HG03025 (cell line): ENCODE measurements around the gene SECTM1.

Experiments used
- ATAC-seq: cut with Tn5 transposase; IDR thresholded peaks from one replicate; pipeline ENCODE4 v1.9.1; 2021; ENCODE audit warnings: mild to moderate bottlenecking, moderate library complexity; ENCODE audit not compliant: unreplicated experiment, low FRiP score

Gene SECTM1

DNA sequence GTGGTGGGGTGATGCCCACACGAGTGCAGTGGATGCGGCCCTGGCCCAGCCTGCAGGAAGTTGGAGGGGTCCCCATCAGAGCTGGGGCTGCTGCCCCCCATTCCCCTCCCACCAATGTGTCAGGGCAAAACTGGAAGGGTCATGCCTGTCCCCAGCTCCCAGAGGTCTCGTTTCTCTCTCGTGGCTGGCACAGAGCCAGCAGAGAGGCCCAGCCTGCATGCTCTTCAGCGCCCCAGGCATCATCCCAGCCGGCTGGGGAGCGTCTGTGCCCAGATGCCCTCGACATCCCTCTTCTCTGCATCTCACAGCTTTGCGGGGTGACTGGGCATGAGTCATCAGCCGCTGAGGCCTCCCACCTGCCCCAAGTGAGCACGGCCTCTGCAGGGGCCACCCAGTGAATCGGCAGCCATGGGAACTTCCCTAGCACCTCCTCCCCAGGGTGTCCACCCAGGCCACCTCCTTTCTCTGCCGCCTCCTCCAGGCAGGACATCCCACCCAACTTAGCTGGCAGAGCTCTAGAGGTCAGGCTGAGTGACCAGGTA is 50.3 kb downstream of the SECTM1 start:
- no peak for ATAC-seq

DNA sequence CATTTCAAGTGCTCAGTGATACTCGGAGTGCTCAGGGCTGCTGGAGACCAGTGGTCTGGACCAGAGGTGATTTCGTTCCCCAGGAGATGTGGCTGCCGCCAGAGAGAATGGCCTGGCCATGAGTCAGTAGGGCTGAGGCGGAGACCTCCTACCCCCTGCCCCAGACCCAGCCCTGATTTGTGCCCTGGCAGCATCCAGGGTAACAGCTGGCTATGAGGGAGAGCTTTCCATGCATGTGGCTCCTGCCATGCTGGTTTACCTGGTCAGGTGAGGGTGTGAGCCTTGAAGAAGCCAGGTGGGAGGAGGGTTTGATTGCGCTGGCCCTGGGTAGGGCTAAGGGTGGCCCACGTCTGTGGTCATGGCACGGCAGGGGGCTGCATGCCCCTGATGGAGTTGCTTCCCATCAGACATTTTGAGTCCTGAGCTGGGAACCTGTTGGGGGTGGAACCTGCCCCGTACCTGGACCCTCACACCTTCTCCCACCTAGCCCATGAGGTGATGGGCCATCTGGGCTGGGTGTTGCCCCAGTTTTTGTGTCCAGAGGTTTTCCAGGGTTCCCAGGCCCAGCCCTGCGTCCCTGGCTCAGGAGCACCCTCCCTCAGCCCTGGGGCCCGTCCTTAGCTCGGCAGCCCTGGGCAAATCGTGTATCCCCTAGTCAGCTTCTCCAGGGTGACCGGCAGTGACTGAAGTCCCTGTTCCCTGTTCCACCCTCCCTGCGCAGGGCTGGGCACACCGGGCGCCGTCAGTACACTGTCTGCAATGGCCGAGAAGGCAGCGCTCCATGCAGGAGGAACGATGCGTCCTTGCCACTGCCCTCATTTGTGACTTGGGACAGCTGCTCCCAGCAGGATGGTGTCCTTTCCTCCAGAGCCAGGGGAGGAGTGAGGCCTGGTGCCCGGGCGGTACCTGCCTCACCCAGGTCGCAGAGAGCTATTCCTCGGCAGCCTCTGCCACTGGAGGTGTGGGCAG is 51.0 kb downstream of the SECTM1 start:
- ATAC-seq, result no peak

DNA sequence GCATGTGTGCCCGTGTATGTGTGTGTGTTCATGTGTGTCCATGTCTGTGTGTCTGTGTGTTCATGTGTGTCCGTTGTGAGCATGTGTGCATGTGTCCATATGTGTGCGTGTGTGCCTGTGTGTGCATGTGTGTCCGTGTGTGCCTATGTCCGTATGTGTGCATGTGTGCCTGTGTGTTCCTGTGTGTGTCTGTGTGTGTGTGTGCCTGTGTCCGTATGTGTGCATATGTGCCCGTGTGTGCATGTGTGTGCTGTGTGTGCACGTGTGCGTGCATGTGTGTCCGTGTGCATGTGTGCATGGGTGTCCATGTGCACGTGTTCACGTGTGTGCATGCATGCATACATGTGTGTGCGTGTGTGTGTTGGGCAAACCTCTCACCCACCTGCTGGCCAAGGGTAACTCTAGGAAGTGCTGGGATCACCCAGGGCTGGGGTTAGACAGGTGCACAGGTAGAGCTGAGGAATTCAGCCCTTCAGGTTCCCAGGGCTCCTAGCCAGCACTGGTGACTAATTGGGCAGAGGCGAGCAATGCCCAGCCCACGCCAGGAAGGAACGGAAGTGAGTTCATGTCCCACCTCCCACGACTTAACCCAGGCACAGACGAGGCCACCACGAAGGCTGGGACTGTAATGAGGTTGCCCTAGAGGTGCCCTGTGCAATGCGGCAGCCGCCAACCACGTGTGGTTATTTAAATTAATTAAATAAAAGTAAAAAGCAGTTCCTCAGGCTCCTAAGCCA is 51.9 kb downstream of the SECTM1 start:
- no peak for ATAC-seq

DNA sequence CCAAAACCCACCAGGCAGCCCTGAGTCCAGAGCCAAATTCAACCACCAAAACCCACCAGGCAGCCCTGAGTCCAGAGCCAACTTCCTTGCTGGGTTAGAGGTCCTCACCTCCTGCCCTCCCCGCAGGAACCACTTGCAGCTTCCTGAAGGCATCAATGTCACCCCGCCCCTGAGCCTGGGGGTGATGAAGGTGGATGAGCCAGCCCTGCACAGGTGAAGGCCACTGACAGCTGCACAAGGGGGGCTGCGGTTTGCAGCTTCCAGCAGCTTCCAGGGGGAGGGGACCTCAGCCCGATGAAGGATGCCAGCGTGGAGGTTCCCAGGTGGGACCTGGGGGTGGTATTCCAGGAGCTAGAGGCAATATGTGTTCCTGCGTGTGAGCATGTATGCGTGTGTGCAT is 52.5 kb downstream of the SECTM1 start:
- no peak for ATAC-seq

DNA sequence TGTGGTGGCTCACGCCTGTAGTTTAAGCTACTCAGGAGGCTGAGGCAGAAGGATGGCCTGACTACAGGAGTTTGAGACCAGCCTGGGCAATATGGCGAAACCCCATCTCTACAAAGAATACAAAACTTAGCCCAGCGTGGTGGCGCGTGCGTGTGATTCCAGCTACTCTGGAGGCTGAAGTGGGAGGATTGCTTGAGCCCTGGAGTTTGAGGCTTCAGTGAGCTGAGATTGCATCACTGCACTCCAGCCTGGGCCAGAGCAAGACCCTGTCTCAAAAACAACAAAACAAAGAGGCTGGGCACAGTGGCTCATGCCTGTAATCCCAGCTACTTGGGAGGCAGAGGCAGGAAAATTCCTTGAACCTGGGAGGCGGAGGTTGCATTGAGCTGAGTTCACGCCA is 53.0 kb downstream of the SECTM1 start:
- ATAC-seq, result no peak

DNA sequence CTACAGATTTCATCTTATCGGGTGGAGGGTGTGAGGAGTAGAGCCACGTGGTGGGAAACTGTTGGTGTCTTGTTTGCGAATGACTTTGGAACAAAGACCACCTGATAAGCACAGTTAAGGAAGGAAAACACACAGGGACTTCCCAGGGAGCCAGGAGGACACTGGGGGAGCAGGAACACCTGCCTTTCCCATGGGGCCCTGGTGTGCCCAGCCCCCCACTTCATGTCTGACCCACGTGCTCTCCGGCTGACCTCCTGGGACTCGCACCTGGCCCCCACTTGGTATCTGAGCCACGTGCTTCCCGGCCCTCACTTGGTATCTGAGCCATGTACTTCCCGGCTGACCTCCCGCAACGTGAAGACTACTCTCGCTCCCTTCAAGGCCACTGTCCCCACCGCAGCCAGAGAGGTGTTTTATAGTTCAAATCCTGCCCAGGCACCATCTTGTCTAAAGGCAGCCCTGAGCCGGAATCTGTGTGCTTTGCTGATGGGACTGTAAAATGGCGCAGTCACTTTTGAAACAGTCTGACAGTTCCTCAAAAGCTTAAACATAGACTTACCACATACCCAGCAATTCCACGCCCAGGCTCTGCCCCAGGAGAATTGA is 54.7 kb downstream of the SECTM1 start:
- no peak for ATAC-seq

DNA sequence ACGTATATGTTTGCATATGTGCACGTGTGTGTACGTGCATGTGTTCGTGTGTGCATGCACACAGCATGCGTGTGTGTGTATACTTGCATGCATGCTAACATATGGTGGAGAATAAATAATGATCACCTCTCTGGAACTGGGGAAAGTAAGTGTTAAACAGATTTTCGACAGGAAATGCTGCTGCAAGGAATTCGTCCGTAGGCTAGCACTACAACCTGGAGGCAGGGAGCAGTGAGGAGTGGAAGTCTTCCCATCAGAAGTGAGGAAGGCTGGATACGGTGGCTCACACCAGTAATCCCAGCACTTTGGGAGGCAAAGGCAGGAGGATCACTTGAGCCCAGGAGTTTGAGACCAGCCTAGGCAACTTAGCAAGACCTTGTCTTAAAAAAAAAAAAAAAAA is 55.3 kb downstream of the SECTM1 start:
- ATAC-seq, result no peak

DNA sequence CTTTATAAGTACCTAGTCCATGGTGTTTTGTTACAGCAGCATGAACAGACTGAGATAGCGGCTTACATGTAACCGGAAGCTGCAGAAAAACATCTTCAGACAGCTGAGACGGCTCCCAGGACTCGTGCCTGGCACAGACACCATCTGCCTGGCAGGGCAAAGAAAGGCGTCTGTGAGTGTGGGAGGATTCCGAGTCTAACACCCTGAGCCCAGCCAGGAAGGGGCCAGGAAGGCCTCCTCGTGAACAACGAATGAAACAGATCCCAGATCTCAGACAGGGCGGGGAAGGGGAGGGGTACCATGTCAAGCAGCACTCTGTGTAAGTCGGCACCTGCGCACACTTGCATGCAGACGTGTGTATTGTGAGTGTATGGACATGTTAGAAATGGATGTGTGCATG is 55.7 kb downstream of the SECTM1 start:
- no peak for ATAC-seq

DNA sequence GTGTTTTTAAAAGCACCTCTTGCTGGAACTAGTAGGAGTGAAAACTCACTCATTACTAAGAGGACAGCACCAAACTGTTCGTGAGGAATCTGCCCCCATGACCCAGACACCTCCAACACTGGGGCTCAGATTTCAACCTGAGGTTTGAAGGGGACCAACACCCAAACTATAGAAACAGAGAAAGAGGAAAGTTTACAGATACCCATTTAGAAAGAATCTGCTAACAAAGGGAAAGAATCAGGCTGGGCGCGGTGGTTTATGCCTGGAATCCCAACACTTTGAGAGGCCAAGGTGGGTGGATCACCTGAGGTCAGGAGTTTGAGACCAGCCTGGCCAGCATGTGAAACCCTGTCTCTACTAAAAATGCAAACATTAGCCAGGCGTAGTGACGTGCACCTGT is 56.6 kb downstream of the SECTM1 start:
- ATAC-seq, result no peak

DNA sequence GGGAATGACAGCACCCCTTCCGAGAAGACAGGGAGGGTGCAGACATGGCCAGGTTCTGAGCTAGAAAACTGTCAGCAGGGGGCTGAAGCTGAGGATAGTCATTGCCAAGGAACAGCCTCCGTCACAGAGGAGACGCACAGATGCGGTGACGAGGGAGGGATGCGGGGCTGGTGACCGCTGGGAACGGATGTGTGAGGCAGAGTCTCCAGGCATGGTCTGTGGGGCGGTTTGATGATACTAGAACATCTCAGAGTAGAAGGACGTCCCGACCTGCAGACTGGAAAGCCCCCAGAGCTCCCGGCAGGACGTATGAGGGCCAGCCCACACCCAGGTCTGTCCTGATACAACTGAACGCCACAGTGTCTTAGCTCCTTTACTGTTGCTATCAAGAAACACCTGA is 58.2 kb downstream of the SECTM1 start:
- no peak for ATAC-seq

DNA sequence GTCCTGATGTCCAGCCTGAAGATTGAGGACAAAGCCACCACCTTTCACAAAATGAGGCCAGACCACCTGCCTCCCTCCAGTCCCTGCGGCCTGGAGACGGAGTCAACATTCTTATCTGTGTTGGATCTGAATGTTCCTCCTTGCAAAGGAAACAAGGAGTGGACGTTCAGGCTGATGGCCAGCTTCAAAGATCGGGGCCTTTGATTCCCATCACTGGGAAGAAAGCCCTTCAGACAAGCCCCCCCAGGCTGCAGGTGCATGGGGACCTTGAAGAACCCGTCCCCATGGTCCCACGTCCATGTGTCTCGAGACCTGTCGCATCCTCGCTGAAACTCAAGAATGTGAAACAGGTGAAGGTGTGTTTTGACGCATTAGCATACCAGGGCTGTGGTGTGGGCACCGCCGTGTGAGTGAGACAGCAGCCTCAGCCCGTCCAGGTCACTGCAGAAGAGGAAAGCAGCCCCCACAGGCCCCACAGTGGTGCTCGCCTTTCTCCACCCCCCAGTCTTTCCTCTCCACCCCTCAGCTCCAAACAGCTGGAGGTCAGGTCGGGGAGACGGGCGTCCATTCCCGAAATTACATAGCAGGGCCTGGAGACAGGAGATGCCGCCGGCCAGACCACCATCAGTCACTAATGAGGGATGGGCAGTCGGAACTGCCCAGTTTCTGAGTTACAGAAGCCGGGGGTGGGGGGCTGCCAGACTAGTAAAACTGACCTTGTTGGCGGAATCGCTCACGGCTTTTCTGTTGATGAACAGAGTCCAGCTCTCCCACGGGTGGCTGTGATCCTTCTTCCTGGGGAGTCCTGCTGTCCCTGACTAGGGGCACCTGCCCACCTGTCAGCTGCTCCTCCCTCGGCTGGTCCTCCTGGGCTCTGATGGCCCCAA is 59.2 kb downstream of the SECTM1 start:
- no peak for ATAC-seq

DNA sequence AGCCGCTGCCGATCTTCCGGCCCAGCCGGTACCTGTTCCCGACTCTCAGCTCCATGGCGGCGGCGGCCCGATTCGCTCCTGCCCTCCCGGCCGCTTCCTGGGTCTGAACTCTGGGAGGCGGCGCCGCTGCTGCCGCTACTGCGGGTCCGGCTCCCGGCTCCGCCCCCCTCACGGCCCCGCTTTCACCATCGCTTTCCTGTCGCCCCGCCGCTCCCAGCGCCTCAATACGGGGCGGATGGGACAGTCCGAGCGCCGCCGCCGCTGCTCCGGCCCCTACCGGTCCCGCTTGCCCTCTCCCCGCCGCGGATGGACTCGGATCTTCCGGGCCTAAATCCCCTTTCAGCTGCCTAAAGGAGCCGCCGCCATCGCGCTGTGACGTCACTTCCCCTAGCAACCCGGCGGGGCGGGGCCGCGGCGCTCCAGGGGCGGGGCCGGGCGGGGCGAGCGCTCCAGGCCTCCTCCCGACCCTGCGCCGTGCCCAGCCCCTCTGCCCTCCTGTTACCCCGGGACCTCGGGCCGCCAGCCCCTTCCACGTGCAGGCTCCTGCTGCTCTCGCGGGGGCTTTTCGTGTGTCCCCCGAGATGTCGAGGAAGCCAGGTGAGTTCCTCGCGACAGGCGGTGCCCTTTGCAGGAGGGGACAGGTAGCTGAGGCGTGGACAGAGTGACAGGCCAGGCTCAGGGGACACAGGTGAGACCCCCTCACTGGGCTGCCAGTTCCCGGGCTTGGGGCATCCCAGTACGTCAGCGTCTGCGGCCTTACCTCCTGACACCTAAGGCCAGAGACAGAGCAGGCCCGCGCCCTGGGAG is 60.0 kb downstream of the SECTM1 start, which contains the start of gene CSNK1D:
Gene CSNK1D, minus strand, starts transcription at position 374 of the 807 bp plus-strand sequence. Its CDS starts 319 bp downstream, at position 55.
- ATAC-seq, result peak; percentile 53

DNA sequence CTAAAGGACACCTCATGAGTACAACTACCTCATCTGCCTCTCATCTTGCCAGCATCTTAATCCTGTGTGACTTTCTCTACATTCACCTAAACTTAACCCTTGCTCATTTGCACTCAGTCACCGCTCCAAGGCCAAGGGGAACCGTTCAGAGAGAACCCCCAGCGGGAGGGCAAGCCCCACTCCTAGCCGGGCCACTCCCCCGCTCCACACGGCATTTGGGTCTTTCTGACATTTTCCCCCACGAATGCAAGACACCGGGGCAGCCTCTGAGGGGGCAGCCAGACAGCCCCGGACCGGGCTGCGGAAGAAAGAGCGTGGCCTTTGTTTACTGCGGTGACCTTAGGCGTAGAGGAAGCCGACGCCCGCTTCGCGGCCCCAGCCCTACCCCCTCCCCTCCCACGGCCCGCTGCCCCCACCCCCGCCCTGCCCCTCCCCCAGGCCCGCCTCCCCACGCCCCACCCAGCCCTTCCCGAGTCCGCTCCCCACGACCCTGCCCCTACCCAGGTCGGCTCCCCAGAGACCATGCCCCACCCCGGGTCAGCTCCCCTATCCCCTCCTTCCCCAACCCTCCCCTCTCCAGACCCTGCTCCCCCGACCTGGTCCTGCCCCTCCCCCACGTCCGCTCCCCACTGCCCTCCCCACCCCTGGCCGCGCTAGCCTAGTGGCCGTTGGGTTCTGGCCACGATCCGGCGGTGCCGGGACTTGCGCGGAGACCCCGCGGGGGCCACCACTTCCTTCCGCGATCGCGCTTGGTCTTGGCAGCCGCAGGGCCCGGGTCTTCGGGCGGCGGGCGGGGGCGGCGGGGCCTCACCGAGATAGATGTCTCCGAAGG is 60.9 kb downstream of the SECTM1 start:
- ATAC-seq, result no peak

DNA sequence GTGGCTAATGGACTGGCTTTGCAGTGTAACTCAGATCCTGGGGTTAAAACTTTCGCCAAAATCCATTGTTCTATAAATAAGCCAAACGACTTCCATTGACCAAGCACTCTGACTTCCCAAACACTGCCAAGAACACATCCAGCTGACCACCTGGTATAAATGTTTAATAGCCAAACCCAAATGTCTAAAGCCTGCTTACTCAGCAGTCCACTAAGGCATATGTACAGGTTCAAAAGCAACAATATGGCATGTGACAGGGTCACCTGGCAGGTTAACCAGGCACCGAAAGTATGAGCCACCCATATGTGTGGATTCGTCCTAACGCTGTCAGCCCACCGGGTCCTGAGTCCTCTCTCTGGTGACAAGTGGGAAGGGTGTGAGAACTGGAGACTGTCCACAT is 62.2 kb downstream of the SECTM1 start:
- no peak for ATAC-seq
